Measurements from ENCODE around the gene KCNIP3. TPM values are rescaled to one million over a fixed set of nuclear protein-coding genes. Genes with fewer than 3 reads are reported as not detected.
"Not testable (repeated sequence)": the region's sequence is repeated elsewhere in the genome, so short reads cannot be mapped to it uniquely, and the experiment has no call there.

KCNIP3 gene
- total and polyA plus RNA-seq, 8 donors, result 3.2 to 12.6 (median 7.7) TPM

DNA sequence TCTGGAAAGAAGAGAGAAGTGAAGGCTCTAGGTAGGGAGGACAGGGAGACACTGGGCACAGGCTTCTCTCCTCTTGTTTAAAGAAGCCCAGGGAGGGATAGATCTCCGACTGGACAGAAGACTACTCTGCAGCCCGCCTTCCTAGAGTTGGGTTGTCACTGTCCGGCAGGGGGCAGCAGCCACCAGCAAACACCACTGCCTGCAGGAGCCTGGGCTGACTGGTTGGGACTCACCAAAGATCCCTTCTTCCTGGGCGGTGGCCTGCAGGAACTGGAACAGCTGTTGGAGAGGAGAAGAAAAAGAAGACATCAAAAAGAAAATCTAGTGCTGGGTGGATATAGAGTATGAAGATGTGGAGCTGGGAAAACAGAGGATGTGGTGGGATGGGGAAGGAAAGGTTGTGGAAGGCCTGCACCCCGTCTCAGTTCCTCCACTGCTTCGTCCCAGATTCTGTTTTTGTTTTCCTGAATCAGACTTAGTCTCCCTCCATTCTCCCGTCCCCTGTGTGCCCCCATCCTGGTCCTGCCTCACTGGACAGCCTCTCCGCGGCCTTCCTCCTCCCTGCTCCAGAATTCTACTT is 117.0 kb downstream of the KCNIP3 start:
- H3K36me3 ChIP-seq; intact Hi-C loops (cut with DNase I); H3K27me3 ChIP-seq; H3K4me3 ChIP-seq; H3K27ac ChIP-seq; H3K9me3 ChIP-seq; H3K4me1 ChIP-seq: not testable (repeated sequence)
- ATAC-seq (peak; percentile 99), DNase-seq (peak; percentile 50 to 92 (median 79))
- TF ChIP-seq, protein P1, sequence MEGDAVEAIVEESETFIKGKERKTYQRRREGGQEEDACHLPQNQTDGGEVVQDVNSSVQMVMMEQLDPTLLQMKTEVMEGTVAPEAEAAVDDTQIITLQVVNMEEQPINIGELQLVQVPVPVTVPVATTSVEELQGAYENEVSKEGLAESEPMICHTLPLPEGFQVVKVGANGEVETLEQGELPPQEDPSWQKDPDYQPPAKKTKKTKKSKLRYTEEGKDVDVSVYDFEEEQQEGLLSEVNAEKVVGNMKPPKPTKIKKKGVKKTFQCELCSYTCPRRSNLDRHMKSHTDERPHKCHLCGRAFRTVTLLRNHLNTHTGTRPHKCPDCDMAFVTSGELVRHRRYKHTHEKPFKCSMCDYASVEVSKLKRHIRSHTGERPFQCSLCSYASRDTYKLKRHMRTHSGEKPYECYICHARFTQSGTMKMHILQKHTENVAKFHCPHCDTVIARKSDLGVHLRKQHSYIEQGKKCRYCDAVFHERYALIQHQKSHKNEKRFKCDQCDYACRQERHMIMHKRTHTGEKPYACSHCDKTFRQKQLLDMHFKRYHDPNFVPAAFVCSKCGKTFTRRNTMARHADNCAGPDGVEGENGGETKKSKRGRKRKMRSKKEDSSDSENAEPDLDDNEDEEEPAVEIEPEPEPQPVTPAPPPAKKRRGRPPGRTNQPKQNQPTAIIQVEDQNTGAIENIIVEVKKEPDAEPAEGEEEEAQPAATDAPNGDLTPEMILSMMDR (IDR thresholded peaks at IDR 0.05), result peak; percentile 73 to 80

DNA sequence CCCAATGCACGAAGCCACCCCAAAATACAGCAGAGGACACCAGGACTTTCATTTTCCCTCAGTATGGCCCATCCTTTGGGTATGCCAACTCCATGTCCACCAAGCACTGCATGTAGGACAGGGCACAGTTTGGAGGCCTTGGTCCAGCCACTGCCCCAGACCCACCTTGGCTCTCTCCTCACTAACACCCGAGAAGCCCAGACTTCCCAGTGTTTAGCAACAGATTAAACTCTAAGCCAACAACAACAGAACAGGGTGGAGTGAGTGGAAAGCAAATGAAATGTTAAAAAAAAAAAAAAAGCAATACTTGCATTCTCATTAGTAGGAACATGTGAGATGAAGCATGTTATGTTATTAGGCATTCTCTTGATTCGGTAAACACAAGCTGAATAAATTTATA is 118.0 kb downstream of the KCNIP3 start:
- H3K4me3 ChIP-seq; DNase-seq; ATAC-seq; H3K27me3 ChIP-seq; H3K27ac ChIP-seq; H3K36me3 ChIP-seq; H3K4me1 ChIP-seq; H3K9me3 ChIP-seq; intact Hi-C loops (cut with DNase I): not testable (repeated sequence)

DNA sequence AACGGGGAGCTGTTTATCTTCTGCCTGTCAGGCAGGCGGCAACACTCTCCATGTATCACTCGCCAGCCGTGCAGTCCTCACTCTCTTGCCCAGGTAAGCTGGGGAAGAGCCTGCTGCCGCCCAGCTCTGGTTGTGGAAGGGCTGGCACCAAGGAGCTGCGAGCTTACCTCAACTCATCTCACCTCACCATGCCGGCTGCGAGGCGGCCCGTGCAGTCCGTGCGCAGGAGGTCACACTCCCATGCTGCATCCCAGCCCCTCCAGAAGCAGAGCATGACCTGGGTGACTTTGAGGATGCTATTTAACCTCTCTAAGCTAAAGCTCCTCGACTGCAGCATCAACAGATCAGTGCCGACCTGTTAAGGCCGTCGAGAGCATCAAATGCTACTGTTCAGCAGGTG is 118.4 kb downstream of the KCNIP3 start:
- H3K4me1 ChIP-seq; H3K9me3 ChIP-seq; ATAC-seq; H3K27me3 ChIP-seq; H3K36me3 ChIP-seq; H3K27ac ChIP-seq; intact Hi-C loops (cut with DNase I); H3K4me3 ChIP-seq; DNase-seq: not testable (repeated sequence)

DNA sequence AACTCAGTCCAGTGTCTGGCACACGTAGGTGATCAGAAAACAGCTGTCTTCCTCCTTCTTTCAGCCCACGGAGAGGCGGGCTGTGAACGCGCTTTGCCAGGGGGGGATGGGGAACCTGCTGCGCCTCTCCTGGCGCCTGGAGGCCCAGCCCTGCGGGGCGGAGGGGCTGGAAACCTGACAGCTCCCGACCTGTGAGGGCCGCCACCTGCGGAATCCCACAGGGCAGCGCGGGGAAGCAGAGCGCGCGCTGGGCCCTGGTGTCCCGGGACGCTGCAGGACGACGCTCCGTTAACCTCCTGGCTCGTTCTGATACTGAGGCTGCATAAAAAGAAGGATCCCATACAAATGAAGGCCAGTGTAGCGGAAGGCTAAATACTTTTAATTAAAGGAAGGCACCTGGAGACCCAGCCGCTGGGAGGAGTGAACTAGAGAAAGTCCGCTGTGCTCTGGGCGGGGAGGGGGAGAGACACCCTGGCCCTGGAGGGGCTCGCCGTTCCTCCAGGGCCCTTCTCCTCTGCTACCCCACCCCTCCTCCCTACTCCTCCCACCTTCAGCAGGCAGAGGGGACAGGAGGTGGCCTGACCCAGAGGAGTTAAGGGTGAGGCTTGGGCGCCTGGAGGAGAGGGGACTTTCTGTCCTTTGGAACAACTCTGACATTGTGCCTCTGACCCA is 130.2 kb downstream of the KCNIP3 start:
- not testable (repeated sequence) for H3K4me1 ChIP-seq

DNA sequence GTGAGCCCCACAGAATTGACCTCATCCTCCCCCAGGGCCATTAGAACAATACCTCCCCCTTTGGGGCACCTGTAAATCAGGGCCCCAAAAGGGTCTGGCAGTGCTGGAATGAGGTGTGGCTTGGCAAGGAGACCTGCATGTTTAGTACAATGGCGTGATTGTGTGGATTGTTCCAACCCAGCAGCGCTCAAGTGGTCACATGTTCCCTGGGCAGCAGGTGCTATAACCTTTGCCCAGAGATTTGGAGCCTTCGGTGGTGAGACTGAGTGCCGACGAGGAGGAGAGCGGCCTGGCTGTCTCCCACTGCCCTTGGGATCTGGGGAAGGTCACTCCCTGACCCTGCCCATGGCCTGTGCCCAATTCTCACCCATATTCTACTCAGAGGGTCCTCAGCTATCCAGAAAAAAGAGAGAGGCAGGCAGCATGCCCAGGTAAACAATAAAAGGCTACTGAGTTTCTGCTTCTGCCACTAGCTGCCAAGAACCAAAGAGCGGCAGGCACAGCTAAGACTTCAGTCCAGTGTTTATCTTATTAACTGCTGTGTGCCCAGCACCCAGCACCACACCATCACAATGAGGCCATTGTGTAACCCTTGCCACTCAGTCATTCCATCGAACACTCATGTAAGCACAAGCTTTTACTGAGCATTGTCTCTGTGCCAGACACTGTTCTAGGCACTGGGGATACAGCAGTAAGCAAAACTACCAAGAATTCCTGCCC is 132.8 kb downstream of the KCNIP3 start:
- H3K27me3 ChIP-seq; H3K36me3 ChIP-seq; intact Hi-C loops (cut with DNase I); H3K27ac ChIP-seq; H3K4me3 ChIP-seq; H3K9me3 ChIP-seq; H3K4me1 ChIP-seq; DNase-seq: not testable (repeated sequence)
- peak; percentile 78 for ATAC-seq

More for the DNA sequence above, 130.2 kb downstream of the KCNIP3 start:
- H3K36me3 ChIP-seq; H3K4me3 ChIP-seq; H3K27ac ChIP-seq; H3K9me3 ChIP-seq; ATAC-seq; DNase-seq; H3K27me3 ChIP-seq; intact Hi-C loops (cut with DNase I): not testable (repeated sequence)

DNA sequence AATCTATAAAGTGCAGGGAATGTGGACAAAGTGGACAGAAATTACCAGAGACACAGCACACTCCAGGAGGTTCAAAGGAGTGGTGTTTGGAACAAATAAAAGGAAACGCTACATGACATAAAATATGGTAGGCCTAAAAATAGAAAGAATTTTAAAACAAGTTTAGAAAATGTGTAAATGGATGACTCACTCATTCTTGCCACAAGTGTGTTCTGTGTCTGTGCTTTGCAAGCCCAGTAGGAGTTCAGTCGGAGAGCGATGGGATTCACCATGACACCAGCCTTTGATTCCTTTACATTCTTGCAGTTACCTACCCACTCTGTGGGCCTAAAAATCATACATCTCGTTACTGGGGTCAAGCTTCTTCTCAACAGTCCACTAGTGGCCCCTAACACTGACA is 136.2 kb downstream of the KCNIP3 start:
- H3K36me3 ChIP-seq; intact Hi-C loops (cut with DNase I); H3K4me3 ChIP-seq; H3K27me3 ChIP-seq; DNase-seq; H3K27ac ChIP-seq; H3K4me1 ChIP-seq; H3K9me3 ChIP-seq: not testable (repeated sequence)
- peak; percentile 2 for ATAC-seq

DNA sequence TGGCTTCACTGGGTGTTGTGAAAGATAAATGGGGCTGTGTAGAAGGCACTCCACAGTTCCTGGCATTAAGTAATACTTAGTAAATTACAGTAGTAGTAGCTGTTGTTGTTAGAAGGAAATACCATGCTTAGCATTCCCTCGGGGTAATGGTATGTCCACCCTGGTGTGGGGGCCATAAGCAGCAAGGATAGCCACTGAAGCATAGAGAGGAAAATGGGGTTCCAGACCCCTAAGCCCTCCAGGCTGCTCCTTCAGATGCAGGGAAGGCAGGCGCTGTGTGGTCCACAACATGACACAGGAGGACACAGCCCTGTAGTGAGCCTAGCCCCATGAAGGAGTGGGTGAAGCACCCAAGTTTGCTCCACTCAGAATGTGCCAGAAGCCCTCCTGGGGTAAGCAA is 136.8 kb downstream of the KCNIP3 start:
- H3K4me3 ChIP-seq; H3K36me3 ChIP-seq; H3K27me3 ChIP-seq; ATAC-seq; H3K9me3 ChIP-seq; H3K4me1 ChIP-seq; intact Hi-C loops (cut with DNase I); DNase-seq: not testable (repeated sequence)
- peak overlapping the region in 1 of 2 donors; percentile 39 for H3K27ac ChIP-seq

DNA sequence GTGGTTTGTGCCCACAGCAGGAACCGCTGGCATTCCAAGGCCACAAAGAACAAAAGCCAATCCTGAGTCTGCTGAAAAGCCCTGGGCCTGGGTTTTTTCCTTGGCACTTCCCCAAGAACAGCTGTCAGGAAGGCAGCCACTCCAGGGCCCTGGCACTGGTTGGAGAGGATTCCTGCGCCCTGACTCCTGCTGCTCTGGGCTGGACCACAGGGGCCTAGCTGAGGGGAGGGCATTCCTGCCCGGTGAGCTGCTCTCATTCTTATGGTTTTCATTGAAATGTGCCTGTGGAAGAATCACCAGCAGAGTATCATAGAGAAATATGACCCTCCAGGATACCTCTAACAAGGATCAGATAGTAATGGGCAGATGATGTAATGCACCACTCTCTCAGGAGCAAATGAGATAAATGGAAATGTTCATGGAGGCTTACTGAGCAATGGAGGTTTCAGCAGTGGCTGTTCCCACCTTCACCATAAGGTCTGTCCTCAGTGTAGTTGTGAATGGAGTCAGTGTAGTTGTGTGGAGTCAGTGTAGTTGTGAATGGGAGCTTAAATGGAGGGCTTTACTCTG is 137.4 kb downstream of the KCNIP3 start:
- H3K27me3 ChIP-seq; H3K27ac ChIP-seq; H3K4me3 ChIP-seq; H3K4me1 ChIP-seq; H3K36me3 ChIP-seq; H3K9me3 ChIP-seq; intact Hi-C loops (cut with DNase I): not testable (repeated sequence)
- DNase-seq, result peak in 2 of 4 donors; percentile 65 to 87
- ATAC-seq, result peak; percentile 83

DNA sequence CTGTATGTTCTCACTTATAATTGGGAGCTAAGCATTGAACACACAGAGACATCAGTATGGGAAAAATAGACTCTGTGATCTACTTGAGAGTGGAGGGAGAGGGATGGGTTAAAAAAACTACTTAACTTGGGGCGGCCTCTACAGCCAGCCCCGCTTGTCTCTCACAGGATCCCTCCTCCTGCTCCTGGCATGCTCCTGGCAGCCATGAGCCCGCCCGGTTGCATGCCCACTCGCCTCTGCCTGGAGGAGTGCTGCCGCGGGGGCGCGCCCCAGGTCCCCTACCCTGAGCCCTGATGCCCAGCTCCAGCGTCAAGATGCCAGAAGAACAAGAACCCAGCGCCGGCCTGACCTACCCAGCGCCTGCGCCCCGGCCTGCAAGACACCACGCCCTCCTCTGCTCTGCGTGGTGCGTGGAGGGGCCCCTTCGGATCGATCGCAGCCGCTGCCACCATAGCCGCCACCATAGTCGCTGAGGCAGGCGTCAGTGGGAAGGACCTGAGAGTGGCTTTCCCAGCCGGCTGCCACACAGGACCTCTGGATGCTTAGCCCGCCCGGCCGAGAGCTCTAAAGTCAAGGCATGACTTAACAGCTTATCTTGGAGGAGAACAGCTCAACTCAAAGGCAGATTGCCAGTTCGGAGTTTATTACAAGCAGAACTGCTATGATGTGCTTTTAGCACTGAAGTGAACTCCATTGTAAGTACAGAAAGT is 138.2 kb downstream of the KCNIP3 start:
- peak; percentile 56 for ATAC-seq
- H3K27ac ChIP-seq; H3K9me3 ChIP-seq; H3K36me3 ChIP-seq; intact Hi-C loops (cut with DNase I); H3K4me1 ChIP-seq; H3K27me3 ChIP-seq; DNase-seq; H3K4me3 ChIP-seq: not testable (repeated sequence)

All from left lung (tissue), 10 donors.